Measurements from ENCODE around the gene SYCE3. TPM values are rescaled to one million over a fixed set of nuclear protein-coding genes. Genes with fewer than 3 reads are reported as not detected.

Gene SYCE3
- total RNA-seq, 2 donors from 2014 or later = not detected

- TF ChIP-seq CTCF (IDR thresholded peaks at IDR 0.05) = no peak
- no peaks in the 10 kb centered on the region for H3K9me3 ChIP-seq
- peaks cover 0 to 12% of the 10 kb centered on the region in 2 donors for H3K4me1 ChIP-seq
- H3K4me3 ChIP-seq = no peak overlapping the region
- peaks cover 8 to 19% of the 10 kb centered on the region in 2 donors for H3K27me3 ChIP-seq
- DNase-seq (ENCODE audit: low spot score) = no peak
- no peaks in the 10 kb centered on the region for H3K36me3 ChIP-seq
- H3K27ac ChIP-seq = no peak overlapping the region
Measured at GRCh38 chr22:50550395-50550794, 12.3 kb downstream of the SYCE3 start.

GRCh38 chr22:50548921-50549790 is 13.6 kb downstream of the SYCE3 start:
- H3K4me1 ChIP-seq = peaks cover 0 to 19% of the 10 kb centered on the region in 2 donors
- H3K27ac ChIP-seq = no peak overlapping the region
- H3K27me3 ChIP-seq = peaks cover 8 to 19% of the 10 kb centered on the region in 2 donors
- DNase-seq (ENCODE audit: low spot score) = no peak
- peak overlapping the region in 1 of 2 donors; percentile 41 for H3K4me3 ChIP-seq
- no peak for TF ChIP-seq CTCF (IDR thresholded peaks at IDR 0.05)
- H3K9me3 ChIP-seq = no peaks in the 10 kb centered on the region
- no peaks in the 10 kb centered on the region for H3K36me3 ChIP-seq

- Histone ChIP-seq H3K4me3 (peak overlapping the region in 1 of 2 donors; percentile 41), H3K36me3 (no peaks in the 10 kb centered on the region), H3K27me3 (peaks cover 8 to 19% of the 10 kb centered on the region in 2 donors), H3K27ac (no peak overlapping the region), H3K9me3 (no peaks in the 10 kb centered on the region), H3K4me1 (peaks cover 0 to 25% of the 10 kb centered on the region in 2 donors)
- TF ChIP-seq CTCF (IDR thresholded peaks at IDR 0.05) = no peak
- no peak for DNase-seq (ENCODE audit: low spot score)
Measured at GRCh38 chr22:50548040-50548920, 14.4 kb downstream of the SYCE3 start.

- H3K9me3 ChIP-seq = no peaks in the 10 kb centered on the region
- TF ChIP-seq CTCF (IDR thresholded peaks at IDR 0.05) = no peak
- no peaks in the 10 kb centered on the region for H3K36me3 ChIP-seq
- no peak overlapping the region for H3K4me3 ChIP-seq
- peaks cover 0 to 25% of the 10 kb centered on the region in 2 donors for H3K4me1 ChIP-seq
- DNase-seq (ENCODE audit: low spot score) = no peak
- no peak overlapping the region for H3K27ac ChIP-seq
- H3K27me3 ChIP-seq = peaks cover 8 to 19% of the 10 kb centered on the region in 2 donors
Measured at GRCh38 chr22:50547263-50547985, 15.3 kb downstream of the SYCE3 start.

Measured in right atrium auricular region (tissue), 2 donors.